ENCODE data around the gene WDR75. TPM values are rescaled to one million over a fixed set of nuclear protein-coding genes. Genes with fewer than 3 reads are reported as not detected.

Gene WDR75
- total and polyA plus RNA-seq, 12 donors = 11.8 to 19.2 (median 16.6) TPM

DNA sequence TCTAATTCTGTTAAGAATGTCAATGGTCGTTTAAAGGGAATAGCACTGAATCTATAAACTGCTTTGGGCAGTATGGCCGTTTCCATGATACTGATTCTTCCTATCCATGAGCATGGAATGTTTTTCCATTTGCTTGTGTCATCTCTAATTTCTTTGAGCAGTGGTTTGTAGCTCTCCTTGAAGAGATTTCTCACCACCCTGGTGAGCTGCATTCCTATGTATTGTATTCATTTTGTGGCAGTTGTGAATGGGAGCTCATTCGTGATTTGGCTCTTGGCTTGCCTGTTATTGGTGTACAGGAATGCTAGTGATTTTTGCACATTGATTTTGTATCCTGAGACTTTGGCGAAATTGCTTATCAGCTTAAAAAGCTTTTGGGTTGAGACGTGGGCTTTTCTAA is 38.3 kb upstream of the WDR75 start:
- Histone ChIP-seq H3K4me1 (peaks cover 0 to 14% (median 0%) of the 10 kb centered on the region in 9 donors), H3K27me3 (no peaks in the 10 kb centered on the region), H3K36me3 (no peaks in the 10 kb centered on the region), H3K9me3 (peaks cover 0 to 5% (median 0%) of the 10 kb centered on the region in 11 donors), H3K27ac (no peak overlapping the region), H3K4me3 (no peak overlapping the region)
- TF ChIP-seq, protein P1, sequence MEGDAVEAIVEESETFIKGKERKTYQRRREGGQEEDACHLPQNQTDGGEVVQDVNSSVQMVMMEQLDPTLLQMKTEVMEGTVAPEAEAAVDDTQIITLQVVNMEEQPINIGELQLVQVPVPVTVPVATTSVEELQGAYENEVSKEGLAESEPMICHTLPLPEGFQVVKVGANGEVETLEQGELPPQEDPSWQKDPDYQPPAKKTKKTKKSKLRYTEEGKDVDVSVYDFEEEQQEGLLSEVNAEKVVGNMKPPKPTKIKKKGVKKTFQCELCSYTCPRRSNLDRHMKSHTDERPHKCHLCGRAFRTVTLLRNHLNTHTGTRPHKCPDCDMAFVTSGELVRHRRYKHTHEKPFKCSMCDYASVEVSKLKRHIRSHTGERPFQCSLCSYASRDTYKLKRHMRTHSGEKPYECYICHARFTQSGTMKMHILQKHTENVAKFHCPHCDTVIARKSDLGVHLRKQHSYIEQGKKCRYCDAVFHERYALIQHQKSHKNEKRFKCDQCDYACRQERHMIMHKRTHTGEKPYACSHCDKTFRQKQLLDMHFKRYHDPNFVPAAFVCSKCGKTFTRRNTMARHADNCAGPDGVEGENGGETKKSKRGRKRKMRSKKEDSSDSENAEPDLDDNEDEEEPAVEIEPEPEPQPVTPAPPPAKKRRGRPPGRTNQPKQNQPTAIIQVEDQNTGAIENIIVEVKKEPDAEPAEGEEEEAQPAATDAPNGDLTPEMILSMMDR (IDR thresholded peaks at IDR 0.05) = no peak
- DNase-seq (no peak), ATAC-seq (no peak)
- 70 to 76% methylated on average over 5 of the region's 5 CpGs for whole genome bisulfite sequencing, 2 donors
- intact Hi-C loops (cut with DNase I) = loop anchor here in 1 of 10 donors (10.0 kb wide), 1 partner anchor 308 kb away; no protein-coding TSS in a partner anchor

DNA sequence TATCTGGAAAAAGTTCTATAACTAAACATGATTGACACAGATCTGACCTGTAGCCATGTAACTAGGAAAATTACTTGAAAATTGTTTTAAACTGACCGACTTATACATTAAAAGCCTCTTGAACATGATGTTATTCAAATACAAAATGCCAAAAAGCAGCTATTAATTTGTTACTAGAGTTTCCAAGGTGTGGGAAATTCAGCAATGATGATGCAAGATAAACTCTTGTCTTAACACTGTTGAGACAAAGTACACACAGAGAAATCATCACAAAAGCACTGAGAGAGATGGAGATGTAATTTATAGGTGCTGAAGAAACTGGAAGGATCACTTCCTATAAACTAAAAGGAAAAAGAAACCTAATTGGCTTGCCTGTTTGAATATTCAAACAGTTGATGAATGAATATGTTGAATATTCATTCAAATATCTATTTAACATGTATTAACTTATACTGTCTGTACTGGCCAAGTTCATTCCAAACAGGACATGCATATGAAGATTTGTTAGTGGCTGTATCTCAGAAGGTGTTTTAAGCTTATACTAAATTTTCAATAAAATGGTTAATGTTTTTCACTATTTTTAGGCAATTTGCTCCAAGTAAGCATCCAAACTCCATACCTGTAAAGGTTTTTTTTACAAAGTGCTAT is 34.6 kb upstream of the WDR75 start:
- Histone ChIP-seq H3K27ac (peak overlapping the region in 6 of 10 donors; percentile 6 to 67 (median 54)), H3K9me3 (no peaks in the 10 kb centered on the region), H3K36me3 (no peaks in the 10 kb centered on the region), H3K27me3 (no peaks in the 10 kb centered on the region), H3K4me1 (peaks cover 0 to 22% (median 0%) of the 10 kb centered on the region in 9 donors), H3K4me3 (no peak overlapping the region)
- DNase-seq = no peak
- no peak for ATAC-seq
- TF ChIP-seq, protein P1 (IDR thresholded peaks at IDR 0.05) = no peak
- intact Hi-C loops (cut with DNase I) = loop anchor here in 2 of 10 donors (5.0 to 10.0 kb wide), 2 partner anchors 312 to 884 kb away; no protein-coding TSS in a partner anchor
- 83 to 89% methylated on average over 1 of the region's 1 CpG for WGBS, 2 donors

DNA sequence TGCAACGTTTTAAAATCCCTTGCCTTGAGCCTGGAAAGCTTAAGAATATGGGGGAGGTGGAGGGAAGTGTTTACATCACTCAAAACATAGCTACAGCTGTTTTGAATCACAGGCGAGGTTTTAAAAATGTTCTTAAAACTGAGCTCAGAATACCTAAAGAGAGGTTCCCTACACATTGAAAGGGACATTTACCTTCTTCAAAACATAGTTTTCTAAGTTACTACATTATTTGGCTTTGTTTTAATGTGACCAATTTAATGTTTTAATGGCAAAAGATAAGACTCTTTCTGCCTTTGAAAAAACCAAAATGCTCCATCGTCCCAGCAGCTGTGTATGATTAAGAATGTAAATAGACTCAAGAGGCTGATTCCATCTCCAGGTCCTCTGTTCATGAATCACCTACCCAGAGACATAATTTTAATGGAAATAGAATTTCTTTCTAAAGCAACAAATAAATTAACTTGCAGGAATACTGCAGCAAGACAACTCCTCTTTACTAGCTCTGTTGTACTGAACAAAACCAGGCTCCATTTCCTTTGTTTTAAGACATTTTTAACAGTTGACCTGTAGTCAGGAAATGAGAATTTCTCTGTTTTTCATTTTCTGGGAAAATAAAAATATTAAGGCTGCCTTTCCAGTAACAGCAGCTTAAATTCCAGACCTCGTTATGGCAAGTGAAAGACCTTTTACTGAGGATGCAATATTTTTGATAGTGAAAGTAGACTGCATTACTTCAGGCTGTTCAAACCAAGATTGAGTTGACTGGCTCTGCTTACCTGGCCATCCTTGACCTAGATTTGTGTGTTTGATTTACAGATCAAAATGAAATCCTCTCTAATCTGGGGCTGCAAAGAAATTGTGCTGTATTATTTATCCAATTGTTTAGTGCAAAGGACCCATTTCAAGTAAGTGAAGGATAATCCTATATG is 33.7 kb upstream of the WDR75 start:
- intact Hi-C loops (cut with DNase I) = loop anchor here in 2 of 10 donors (5.0 to 10.0 kb wide), 2 partner anchors 313 to 885 kb away; no protein-coding TSS in a partner anchor
- DNase-seq (no peak), ATAC-seq (no peak)
- TF ChIP-seq, protein P1 (IDR thresholded peaks at IDR 0.05) = no peak
- H3K27ac ChIP-seq = peak overlapping the region in 9 of 10 donors; percentile 2 to 67 (median 48)
- peaks cover 0 to 22% (median 0%) of the 10 kb centered on the region in 9 donors for H3K4me1 ChIP-seq
- no peaks in the 10 kb centered on the region for H3K27me3 ChIP-seq
- no peaks in the 10 kb centered on the region for H3K36me3 ChIP-seq
- 30 to 34% methylated on average over 4 of the region's 4 CpGs for WGBS, 2 donors
- no peaks in the 10 kb centered on the region for H3K9me3 ChIP-seq
- H3K4me3 ChIP-seq = peak overlapping the region in 3 of 10 donors; percentile 1 to 17 (median 5)

DNA sequence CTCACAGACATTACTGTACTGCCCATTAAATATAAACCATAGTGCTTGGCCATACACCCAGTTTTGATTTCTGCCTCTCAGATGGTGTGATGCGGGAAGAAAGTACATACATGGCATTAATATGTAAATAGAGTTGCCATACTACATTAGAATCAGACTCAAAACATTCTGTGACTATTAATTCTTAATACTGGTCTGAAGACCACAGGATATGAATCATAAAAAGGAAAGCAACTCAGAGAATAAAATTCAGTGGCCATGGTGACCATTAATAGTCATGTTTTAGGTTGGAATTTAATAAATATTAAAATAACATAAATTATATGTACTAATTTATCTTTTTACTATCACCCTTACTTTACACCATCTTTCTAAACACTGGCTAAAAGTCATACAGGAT is 33.0 kb upstream of the WDR75 start:
- 97 to 100% methylated on average over 1 of the region's 1 CpG for WGBS, 2 donors
- H3K4me1 ChIP-seq = peaks cover 0 to 22% (median 0%) of the 10 kb centered on the region in 9 donors
- intact Hi-C loops (cut with DNase I) = loop anchor here in 2 of 10 donors (5.0 to 10.0 kb wide), 2 partner anchors 313 to 886 kb away; no protein-coding TSS in a partner anchor

More for the DNA sequence above, 33.0 kb upstream of the WDR75 start:
- Histone ChIP-seq H3K9me3 (no peaks in the 10 kb centered on the region), H3K4me3 (no peak overlapping the region), H3K27me3 (no peaks in the 10 kb centered on the region), H3K27ac (peak overlapping the region in 8 of 10 donors; percentile 2 to 67 (median 50)), H3K36me3 (no peaks in the 10 kb centered on the region)
- no peak for DNase-seq
- TF ChIP-seq, protein P1 (IDR thresholded peaks at IDR 0.05) = no peak
- ATAC-seq = no peak
